ENCODE results near the gene PRKAG2.

The PRKAG2 gene

GRCh38 chr7:151897161-151897731, 20.3 kb upstream of the PRKAG2 start:
- no peak overlapping the region for H2BK5ac ChIP-seq (ENCODE audit: low read depth, low read length, poor library complexity)
- peak overlapping the region; percentile 19 for H3K4me2 ChIP-seq (ENCODE audit: low read length)
- no peak overlapping the region for H4K12ac ChIP-seq (ENCODE audit: low read depth, low read length)
- no peak overlapping the region for H4K8ac ChIP-seq (ENCODE audit: low read depth, low read length)
- no peak overlapping the region for H2BK120ac ChIP-seq (ENCODE audit: insufficient read depth, low read length, poor library complexity)
- no peak overlapping the region for H3K23ac ChIP-seq (ENCODE audit: low read length)
- no peak overlapping the region for H3K4ac ChIP-seq (ENCODE audit: low read depth, low read length)
- no peaks in the 10 kb centered on the region for H3K4me1 ChIP-seq (ENCODE audit: control insufficient read depth in 1 of 2, insufficient read depth in 2 of 2, low read length in 2 of 2)
- no peak for DNase-seq
- H3K27ac ChIP-seq (ENCODE audit: low read depth, low read length): no peak overlapping the region
- H2AFZ ChIP-seq (ENCODE audit: insufficient read depth, low read length, poor library complexity): no peak overlapping the region
- no CpG with 5 or more reads among the region's 16 CpGs for WGBS (ENCODE audit: extremely low coverage, insufficient coverage, insufficient read length)
- H3K27me3 ChIP-seq (ENCODE audit: insufficient read depth, low read length): no peaks in the 10 kb centered on the region
- H3K9ac ChIP-seq (ENCODE audit: low read length): no peak overlapping the region
- no peak overlapping the region for H4K91ac ChIP-seq (ENCODE audit: low read depth, low read length)
- H3K18ac ChIP-seq (ENCODE audit: low read length): no peak overlapping the region
- no peaks in the 10 kb centered on the region for H3K79me2 ChIP-seq (ENCODE audit: control insufficient read depth, insufficient read depth, low read length, poor library complexity)
- no peaks in the 10 kb centered on the region for H3K79me1 ChIP-seq (ENCODE audit: low read length)
- H2BK12ac ChIP-seq (ENCODE audit: low read length): no peak overlapping the region
- H2AK5ac ChIP-seq (ENCODE audit: low read length): no peak overlapping the region
- no peaks in the 10 kb centered on the region for H3K36me3 ChIP-seq (ENCODE audit: control insufficient read depth in 1 of 2, insufficient read depth in 2 of 2, low read length in 2 of 2)
- no peak overlapping the region for H3K14ac ChIP-seq (ENCODE audit: low read length)
- H3K9me3 ChIP-seq (ENCODE audit: insufficient read depth, low read depth, low read length): no peaks in the 10 kb centered on the region
- no peak overlapping the region for H3K4me3 ChIP-seq (ENCODE audit: low read depth, low read length)

- H3K4me2 ChIP-seq (ENCODE audit: low read length): no peak overlapping the region
- H4K12ac ChIP-seq (ENCODE audit: low read depth, low read length): no peak overlapping the region
- no peak overlapping the region for H4K91ac ChIP-seq (ENCODE audit: low read depth, low read length)
- no peak overlapping the region for H3K9ac ChIP-seq (ENCODE audit: low read length)
- H3K9me3 ChIP-seq (ENCODE audit: insufficient read depth, low read depth, low read length): no peaks in the 10 kb centered on the region
- H3K79me2 ChIP-seq (ENCODE audit: control insufficient read depth, insufficient read depth, low read length, poor library complexity): no peaks in the 10 kb centered on the region
- H2BK120ac ChIP-seq (ENCODE audit: insufficient read depth, low read length, poor library complexity): no peak overlapping the region
- no peaks in the 10 kb centered on the region for H3K27me3 ChIP-seq (ENCODE audit: insufficient read depth, low read length)
- H2BK12ac ChIP-seq (ENCODE audit: low read length): no peak overlapping the region
- H3K4ac ChIP-seq (ENCODE audit: low read depth, low read length): no peak overlapping the region
- H4K8ac ChIP-seq (ENCODE audit: low read depth, low read length): no peak overlapping the region
- H2BK5ac ChIP-seq (ENCODE audit: low read depth, low read length, poor library complexity): no peak overlapping the region
- H2AFZ ChIP-seq (ENCODE audit: insufficient read depth, low read length, poor library complexity): no peak overlapping the region
- no peaks in the 10 kb centered on the region for H3K4me1 ChIP-seq (ENCODE audit: control insufficient read depth in 1 of 2, insufficient read depth in 2 of 2, low read length in 2 of 2)
- no peak overlapping the region for H3K4me3 ChIP-seq (ENCODE audit: low read depth, low read length)
- no peak overlapping the region for H3K14ac ChIP-seq (ENCODE audit: low read length)
- H3K36me3 ChIP-seq (ENCODE audit: control insufficient read depth in 1 of 2, insufficient read depth in 2 of 2, low read length in 2 of 2): no peaks in the 10 kb centered on the region
- no peak for DNase-seq
- no peak overlapping the region for H3K18ac ChIP-seq (ENCODE audit: low read length)
- H3K27ac ChIP-seq (ENCODE audit: low read depth, low read length): no peak overlapping the region
- no peaks in the 10 kb centered on the region for H3K79me1 ChIP-seq (ENCODE audit: low read length)
- H3K23ac ChIP-seq (ENCODE audit: low read length): no peak overlapping the region
- WGBS (ENCODE audit: extremely low coverage, insufficient coverage, insufficient read length): no CpG with 5 or more reads among the region's 7 CpGs
- no peak overlapping the region for H2AK5ac ChIP-seq (ENCODE audit: low read length)
Observed at GRCh38 chr7:151896486-151896885, 19.6 kb upstream of the PRKAG2 start.

GRCh38 chr7:151896086-151896485, 19.2 kb upstream of the PRKAG2 start:
- Histone ChIP-seq H3K36me3 (ENCODE audit: control insufficient read depth in 1 of 2, insufficient read depth in 2 of 2, low read length in 2 of 2) (no peaks in the 10 kb centered on the region), H2BK12ac (ENCODE audit: low read length) (no peak overlapping the region), H3K18ac (ENCODE audit: low read length) (no peak overlapping the region), H3K4me1 (ENCODE audit: control insufficient read depth in 1 of 2, insufficient read depth in 2 of 2, low read length in 2 of 2) (no peaks in the 10 kb centered on the region), H3K9me3 (ENCODE audit: insufficient read depth, low read depth, low read length) (no peaks in the 10 kb centered on the region), H3K9ac (ENCODE audit: low read length) (no peak overlapping the region), H3K4me2 (ENCODE audit: low read length) (no peak overlapping the region), H3K27me3 (ENCODE audit: insufficient read depth, low read length) (no peaks in the 10 kb centered on the region), H4K12ac (ENCODE audit: low read depth, low read length) (no peak overlapping the region), H3K79me2 (ENCODE audit: control insufficient read depth, insufficient read depth, low read length, poor library complexity) (no peaks in the 10 kb centered on the region), H3K79me1 (ENCODE audit: low read length) (no peaks in the 10 kb centered on the region), H4K8ac (ENCODE audit: low read depth, low read length) (no peak overlapping the region), H3K14ac (ENCODE audit: low read length) (no peak overlapping the region), H3K4me3 (ENCODE audit: low read depth, low read length) (no peak overlapping the region), H2AK5ac (ENCODE audit: low read length) (no peak overlapping the region), H2AFZ (ENCODE audit: insufficient read depth, low read length, poor library complexity) (no peak overlapping the region), H4K91ac (ENCODE audit: low read depth, low read length) (no peak overlapping the region), H2BK120ac (ENCODE audit: insufficient read depth, low read length, poor library complexity) (no peak overlapping the region), H3K27ac (ENCODE audit: low read depth, low read length) (no peak overlapping the region), H3K23ac (ENCODE audit: low read length) (no peak overlapping the region), H2BK5ac (ENCODE audit: low read depth, low read length, poor library complexity) (no peak overlapping the region), H3K4ac (ENCODE audit: low read depth, low read length) (no peak overlapping the region)
- no peak for DNase-seq
- no CpG with 5 or more reads among the region's 4 CpGs for WGBS (ENCODE audit: extremely low coverage, insufficient coverage, insufficient read length)

GRCh38 chr7:151895631-151896031, 18.7 kb upstream of the PRKAG2 start:
- no peak overlapping the region for H3K9ac ChIP-seq (ENCODE audit: low read length)
- H2BK12ac ChIP-seq (ENCODE audit: low read length): no peak overlapping the region
- H3K79me2 ChIP-seq (ENCODE audit: control insufficient read depth, insufficient read depth, low read length, poor library complexity): no peaks in the 10 kb centered on the region
- no peak overlapping the region for H2AFZ ChIP-seq (ENCODE audit: insufficient read depth, low read length, poor library complexity)
- H2BK120ac ChIP-seq (ENCODE audit: insufficient read depth, low read length, poor library complexity): no peak overlapping the region
- H3K79me1 ChIP-seq (ENCODE audit: low read length): no peaks in the 10 kb centered on the region
- no peaks in the 10 kb centered on the region for H3K9me3 ChIP-seq (ENCODE audit: insufficient read depth, low read depth, low read length)
- no peak overlapping the region for H3K4ac ChIP-seq (ENCODE audit: low read depth, low read length)
- no peak overlapping the region for H3K14ac ChIP-seq (ENCODE audit: low read length)
- H3K4me1 ChIP-seq (ENCODE audit: control insufficient read depth in 1 of 2, insufficient read depth in 2 of 2, low read length in 2 of 2): no peaks in the 10 kb centered on the region
- no peak overlapping the region for H3K23ac ChIP-seq (ENCODE audit: low read length)
- H4K12ac ChIP-seq (ENCODE audit: low read depth, low read length): no peak overlapping the region
- no CpG with 5 or more reads among the region's 10 CpGs for WGBS (ENCODE audit: extremely low coverage, insufficient coverage, insufficient read length)
- no peak overlapping the region for H3K4me2 ChIP-seq (ENCODE audit: low read length)
- no peak overlapping the region for H3K4me3 ChIP-seq (ENCODE audit: low read depth, low read length)
- H3K36me3 ChIP-seq (ENCODE audit: control insufficient read depth in 1 of 2, insufficient read depth in 2 of 2, low read length in 2 of 2): no peaks in the 10 kb centered on the region
- no peaks in the 10 kb centered on the region for H3K27me3 ChIP-seq (ENCODE audit: insufficient read depth, low read length)
- no peak overlapping the region for H3K18ac ChIP-seq (ENCODE audit: low read length)
- no peak for DNase-seq
- H4K8ac ChIP-seq (ENCODE audit: low read depth, low read length): no peak overlapping the region
- H2BK5ac ChIP-seq (ENCODE audit: low read depth, low read length, poor library complexity): no peak overlapping the region
- no peak overlapping the region for H4K91ac ChIP-seq (ENCODE audit: low read depth, low read length)
- no peak overlapping the region for H2AK5ac ChIP-seq (ENCODE audit: low read length)
- H3K27ac ChIP-seq (ENCODE audit: low read depth, low read length): no peak overlapping the region

All from trophoblast cell (in vitro differentiated cells and primary cell).